NCI-H1092 treated with DMSO at 0.1 percent for 48 hours (cell line): ENCODE measurements around the gene CHCHD10.

Experiments
- DNase-seq: peaks from one replicate; lab custom pipeline; 2025; lab: John Stamatoyannopoulos, UW

The CHCHD10 gene

GRCh38 chr22:23767673-23768548 lies at the start of gene CHCHD10:
Gene CHCHD10, minus strand, starts transcription at chr22:23767972. Its CDS starts 98 bp downstream, at chr22:23767874.
- peak; percentile 75 for DNase-seq

GRCh38 chr22:23817146-23817545 lies 49.4 kb upstream of the CHCHD10 start:
- no peak for DNase-seq

GRCh38 chr22:23816156-23816976 lies 48.6 kb upstream of the CHCHD10 start:
- no peak for DNase-seq

GRCh38 chr22:23815541-23816155 lies 47.9 kb upstream of the CHCHD10 start:
- no peak for DNase-seq

- no peak for DNase-seq
Observed at GRCh38 chr22:23812378-23812777, 44.6 kb upstream of the CHCHD10 start.

- DNase-seq = no peak
Observed at GRCh38 chr22:23806837-23807236, 39.1 kb upstream of the CHCHD10 start.

- DNase-seq = no peak
Observed at GRCh38 chr22:23804781-23805291, 37.1 kb upstream of the CHCHD10 start.

GRCh38 chr22:23803001-23803819 lies 35.4 kb upstream of the CHCHD10 start:
- no peak for DNase-seq

- DNase-seq = no peak
Observed at GRCh38 chr22:23801886-23802377, 34.2 kb upstream of the CHCHD10 start.

- no peak for DNase-seq
Observed at GRCh38 chr22:23801238-23801821, 33.6 kb upstream of the CHCHD10 start.

- DNase-seq = no peak
Observed at GRCh38 chr22:23800297-23801237, 32.8 kb upstream of the CHCHD10 start.

GRCh38 chr22:23796461-23796860 lies 28.7 kb upstream of the CHCHD10 start:
- DNase-seq = no peak

- no peak for DNase-seq
Observed at GRCh38 chr22:23793326-23793725, 25.6 kb upstream of the CHCHD10 start.

GRCh38 chr22:23791738-23792645 lies 24.2 kb upstream of the CHCHD10 start:
- no peak for DNase-seq

GRCh38 chr22:23790819-23791737 lies 23.3 kb upstream of the CHCHD10 start:
- no peak for DNase-seq

- DNase-seq = no peak
Observed at GRCh38 chr22:23789638-23790037, 21.9 kb upstream of the CHCHD10 start.

- DNase-seq = peak; percentile 11
Observed at GRCh38 chr22:23789121-23789520, 21.3 kb upstream of the CHCHD10 start.

GRCh38 chr22:23787910-23788309 lies 20.1 kb upstream of the CHCHD10 start:
- DNase-seq = no peak
